Measurements from ENCODE around the gene ZNF334.
A peak's percentile ranks its signal among the peaks of the same experiment; 100 is the strongest.

Gene ZNF334

DNA sequence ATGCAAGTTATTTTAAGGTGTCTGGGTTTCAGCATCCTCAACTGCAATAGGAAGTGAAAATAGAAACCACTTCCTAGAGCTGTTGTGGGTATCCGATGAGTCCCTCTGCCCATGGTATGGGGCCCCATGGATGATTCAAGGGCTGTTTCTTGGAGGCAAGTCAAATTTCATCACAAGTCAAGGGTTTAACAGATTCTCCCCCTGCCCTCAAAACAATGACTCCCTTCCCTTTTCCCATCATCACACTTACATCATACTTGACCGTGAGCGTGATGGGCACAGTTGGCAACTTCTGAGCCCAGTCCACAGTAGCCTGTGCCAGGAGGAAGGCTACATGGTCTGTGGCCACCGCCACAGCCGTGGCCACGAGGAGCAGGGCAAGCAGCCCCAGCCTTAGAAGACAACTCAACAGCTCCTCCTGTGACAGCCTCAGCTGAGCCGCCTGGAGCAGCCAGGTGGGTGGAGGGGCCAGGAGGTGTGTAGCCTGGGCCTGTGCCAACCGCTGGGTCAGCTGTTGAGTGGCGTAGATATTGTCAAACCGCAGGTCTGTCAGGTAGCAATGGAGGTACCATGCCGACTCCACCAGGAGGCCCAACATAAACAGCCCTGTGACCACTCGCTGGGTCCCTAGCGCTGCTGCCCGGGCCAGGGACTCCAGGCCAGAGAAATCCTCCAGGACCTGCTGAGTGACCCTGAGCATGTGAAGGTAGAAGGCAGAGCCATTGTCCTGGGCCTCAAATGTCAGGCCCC, 31.9 kb upstream of the ZNF334 start:
- DNase-seq: peak; percentile 71

GRCh38 chr20:46544576-46544975, 31.2 kb upstream of the ZNF334 start:
- DNase-seq: no peak

GRCh38 chr20:46543959-46544358, 30.6 kb upstream of the ZNF334 start:
- no peak for DNase-seq

GRCh38 chr20:46543033-46543432, 29.7 kb upstream of the ZNF334 start:
- no peak for DNase-seq

DNA sequence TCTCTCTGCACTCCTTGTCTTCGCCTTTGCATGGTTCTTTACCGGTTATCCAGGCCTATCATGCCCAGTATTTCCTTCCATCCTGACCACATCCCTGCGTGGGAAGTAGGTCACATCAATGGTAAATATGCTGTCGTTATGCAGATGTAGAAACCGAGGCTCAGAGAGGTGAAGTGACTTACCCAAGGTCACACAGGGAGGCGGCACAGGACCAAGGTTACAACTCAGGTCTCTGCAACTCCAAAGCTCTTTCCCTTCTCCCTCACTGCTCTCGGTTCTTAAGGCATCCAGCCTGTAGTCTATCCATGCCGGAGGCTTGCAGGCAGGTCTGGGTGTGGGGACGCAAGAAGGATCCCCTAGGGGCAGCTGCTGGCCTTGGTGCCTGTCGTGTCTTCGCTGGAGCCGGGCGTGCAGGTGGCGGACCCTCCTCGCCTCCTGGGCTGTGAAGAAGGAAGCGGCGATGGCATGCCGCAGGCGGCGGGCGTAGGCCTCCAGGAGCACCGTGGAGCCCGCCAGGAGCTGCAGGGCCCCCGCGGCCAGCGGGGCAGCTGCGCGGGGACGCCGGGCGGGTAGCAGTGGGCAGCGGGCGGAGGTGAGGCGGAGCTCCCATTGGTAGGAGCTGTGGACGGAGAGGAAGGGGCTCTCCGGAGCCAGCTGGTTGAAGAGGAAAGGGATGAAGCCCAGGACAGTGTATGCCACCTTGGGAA, 28.0 kb upstream of the ZNF334 start:
- no peak for DNase-seq

GRCh38 chr20:46539113-46539512, 25.8 kb upstream of the ZNF334 start:
- DNase-seq: no peak

GRCh38 chr20:46530640-46531039, 17.3 kb upstream of the ZNF334 start:
- DNase-seq: no peak

DNA sequence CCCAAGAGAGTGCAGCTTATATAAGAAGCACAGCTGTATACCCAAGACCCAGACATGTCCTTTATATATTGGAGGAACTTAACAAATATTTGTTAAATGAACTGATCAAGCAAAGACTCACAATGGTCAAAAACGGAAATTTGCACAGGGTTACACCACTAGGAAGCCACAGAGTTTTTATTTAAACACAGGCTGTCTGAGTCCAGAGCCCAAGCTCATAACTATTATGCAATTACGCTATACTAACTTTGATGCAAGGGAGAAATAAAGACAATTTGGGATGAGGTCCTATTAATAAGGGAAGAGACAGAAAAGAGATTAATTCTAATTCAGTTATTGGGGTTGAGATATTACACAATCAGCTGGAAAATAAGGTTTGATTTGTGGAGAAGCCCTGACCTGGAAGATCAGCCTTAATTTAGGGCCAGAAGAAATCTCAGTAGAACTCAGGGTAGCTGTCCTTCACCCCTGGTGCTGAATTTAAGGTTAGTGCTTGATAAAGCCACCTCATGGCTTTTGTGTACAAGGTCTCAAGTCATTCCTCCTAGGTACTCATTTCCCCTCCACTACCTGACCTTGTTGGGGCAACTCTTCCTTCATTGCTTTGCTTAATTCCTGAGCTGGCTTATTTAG, 10.5 kb upstream of the ZNF334 start:
- no peak for DNase-seq

- DNase-seq: no peak
Measured at GRCh38 chr20:46523108-46523507, 9.7 kb upstream of the ZNF334 start.

GRCh38 chr20:46520976-46521579, 7.7 kb upstream of the ZNF334 start:
- DNase-seq: peak; percentile 75

- no peak for DNase-seq
Measured at GRCh38 chr20:46520540-46520939, 7.2 kb upstream of the ZNF334 start.

DNA sequence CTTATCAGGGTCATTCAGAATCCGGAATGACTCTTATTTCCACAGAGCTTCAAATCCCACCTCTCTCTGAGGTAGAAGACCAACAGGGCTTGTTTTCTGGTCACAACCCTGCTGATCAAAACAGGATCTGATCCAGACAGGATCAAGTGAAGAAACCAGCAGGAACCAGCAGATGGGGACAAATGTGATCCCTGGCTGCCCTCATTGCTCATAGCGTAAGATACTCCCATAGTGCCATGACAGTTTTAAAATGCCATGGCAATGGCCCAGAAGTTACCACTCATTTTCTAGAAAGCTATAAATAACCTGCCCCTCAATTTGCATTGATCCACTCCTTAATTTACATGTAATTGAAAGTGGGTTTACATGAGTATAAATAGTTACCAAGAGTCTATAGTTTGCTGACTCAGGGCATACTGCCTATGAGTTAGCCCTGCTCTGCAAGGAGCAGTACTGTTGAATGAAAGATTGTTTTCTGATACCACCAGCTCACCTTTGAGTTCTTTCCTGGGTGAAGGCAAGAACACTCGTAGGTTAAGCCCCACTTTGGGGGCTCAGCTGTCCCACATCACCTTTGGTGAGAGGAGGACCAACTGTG, 6.2 kb upstream of the ZNF334 start:
- DNase-seq: no peak

DNA sequence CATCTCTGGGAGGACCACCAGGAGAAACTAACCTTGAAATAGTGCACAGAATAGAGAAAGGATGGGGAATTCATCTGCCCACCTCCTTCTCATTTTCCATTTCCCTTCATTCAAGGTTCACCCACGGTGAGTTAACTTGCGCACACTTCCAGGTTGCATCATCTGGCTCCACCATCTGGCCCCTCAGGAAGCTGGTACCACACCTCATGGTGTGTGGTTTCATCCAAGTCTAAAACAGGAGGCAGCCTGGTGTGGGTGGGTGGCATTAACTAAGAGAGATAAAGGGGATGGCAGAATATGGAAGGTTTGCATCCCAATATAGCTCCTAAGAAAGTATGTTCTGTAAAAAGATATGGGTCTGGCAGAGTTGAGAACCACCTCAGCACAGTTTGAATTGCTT, 3.8 kb downstream of the ZNF334 start:
- no peak for DNase-seq

DNA sequence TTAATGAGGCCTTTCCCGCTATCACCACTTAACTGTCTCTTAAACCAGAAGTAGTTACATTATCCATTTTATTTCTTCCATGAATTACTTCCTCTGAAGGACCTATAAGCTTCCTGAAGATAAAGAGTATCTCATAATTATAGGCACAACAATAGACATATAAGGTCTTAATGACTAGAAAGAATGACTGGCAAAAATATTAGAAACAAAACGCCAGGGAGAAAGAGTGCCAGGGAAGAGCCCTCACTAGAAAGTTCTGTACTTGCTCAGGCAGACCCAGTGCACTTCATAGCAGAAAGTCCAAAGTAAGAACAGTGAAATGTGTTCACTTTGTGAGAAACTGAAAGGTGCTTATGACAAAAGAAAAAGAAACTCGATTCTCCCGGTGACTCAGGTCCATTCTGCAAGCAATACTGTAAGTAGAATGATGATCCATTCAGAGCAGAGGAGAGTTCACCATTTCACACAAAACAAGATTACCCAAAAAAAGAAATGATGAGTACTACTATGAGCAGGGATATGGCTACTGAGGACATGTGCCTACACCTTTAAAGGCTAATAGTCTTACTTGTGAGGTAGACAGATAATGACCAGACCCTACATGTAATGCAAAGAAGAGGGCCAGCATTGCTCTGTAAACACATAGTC, 5.5 kb downstream of the ZNF334 start:
- DNase-seq: no peak

DNA sequence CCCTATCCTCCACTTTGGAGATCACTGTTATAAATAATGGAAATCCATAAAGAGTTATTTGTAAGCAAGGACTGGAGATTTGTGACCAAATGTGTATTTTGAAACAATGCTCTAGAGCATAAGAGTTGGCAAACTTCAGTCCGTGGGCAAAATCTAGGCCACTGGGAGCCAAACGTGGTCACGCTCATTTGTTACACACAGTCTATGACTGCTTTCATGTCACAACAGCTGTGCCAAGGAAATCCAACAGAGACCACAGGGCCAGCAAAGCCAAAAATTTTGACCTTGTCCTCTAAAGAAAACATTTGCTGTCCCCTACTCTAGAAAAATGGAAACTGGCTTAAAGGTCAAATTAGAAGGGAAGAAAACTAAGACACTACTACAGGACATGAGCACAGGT, 7.9 kb downstream of the ZNF334 start:
- no peak for DNase-seq

DNA sequence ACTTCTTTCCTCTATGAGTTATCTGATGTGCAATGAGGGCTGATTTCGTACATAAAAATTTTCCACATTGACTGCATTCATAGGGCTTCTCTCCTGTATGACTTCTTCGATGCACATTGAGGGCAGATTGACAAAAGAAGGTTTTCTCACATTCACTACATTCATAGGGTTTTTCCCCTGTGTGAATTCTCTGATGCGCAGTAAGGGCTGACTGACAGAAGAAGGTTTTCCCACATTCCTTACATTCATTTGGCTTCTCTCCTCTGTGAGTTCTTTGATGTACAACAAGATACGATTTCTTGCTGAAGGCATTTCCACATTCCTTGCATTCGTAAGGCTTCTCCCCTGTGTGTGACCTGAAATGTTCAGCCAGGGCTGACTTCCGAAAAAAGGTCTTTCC, 11.4 kb downstream of the ZNF334 start:
- DNase-seq: no peak

GRCh38 chr20:46501337-46501942, 11.9 kb downstream of the ZNF334 start:
- DNase-seq: no peak

DNA sequence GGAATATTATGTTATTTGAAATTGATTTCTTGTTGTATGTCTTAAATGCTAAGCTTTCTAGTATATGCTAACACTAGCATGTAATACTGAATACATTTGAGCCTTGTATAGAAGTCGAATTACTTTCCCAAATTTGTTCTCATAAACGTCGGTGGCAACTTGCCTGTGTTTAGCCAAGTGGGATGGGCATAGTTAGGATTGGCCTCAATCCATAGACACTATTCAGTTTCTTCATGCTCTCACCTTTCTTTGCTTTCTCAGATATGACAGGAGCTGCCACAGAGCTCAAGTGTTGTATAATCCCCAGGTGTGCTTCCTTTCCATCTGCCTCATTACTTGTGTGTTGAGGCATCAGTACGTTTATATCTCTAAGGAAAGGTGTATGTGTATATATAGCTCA, 19.3 kb downstream of the ZNF334 start:
- no peak for DNase-seq

DNA sequence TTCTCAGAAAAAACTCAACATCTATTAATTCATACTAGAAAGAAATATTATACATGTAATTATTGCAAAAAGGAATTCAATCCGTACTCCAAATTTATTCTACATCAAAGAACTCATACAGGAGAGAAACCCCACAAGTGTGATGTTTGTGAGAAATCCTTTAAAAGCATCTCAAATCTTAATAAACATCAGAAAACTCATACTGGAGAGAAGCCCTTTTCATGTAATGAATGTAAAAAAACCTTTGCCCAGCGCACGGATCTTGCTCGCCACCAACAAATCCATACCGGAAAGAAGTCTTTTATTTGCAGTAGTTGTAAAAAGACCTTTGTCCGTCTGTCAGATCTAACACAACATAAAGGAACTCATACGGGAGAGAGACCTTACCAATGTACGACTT, 22.0 kb downstream of the ZNF334 start:
- no peak for DNase-seq

- no peak for DNase-seq
Measured at GRCh38 chr20:46488451-46488850, 24.9 kb downstream of the ZNF334 start.

DNA sequence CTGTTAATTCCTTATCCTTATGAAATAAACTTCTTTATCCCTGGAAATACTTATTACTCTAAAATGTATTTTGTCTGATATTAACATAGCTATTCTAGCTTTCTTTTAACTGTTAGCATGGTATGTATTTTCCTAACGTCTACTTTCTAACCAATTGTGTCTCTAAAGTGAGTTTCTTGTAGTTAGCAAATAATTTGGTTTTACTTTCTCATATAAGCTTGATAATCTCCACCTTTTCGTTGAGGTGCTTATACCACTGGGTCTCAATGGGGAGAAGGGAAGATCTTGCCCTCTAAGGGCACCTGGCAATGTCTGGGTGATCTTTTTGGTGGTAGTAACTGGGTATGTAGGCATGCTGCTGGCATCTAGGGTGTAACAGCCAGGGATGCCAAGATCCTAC, 25.7 kb downstream of the ZNF334 start:
- DNase-seq: no peak

- DNase-seq: no peak
Measured at GRCh38 chr20:46485431-46485830, 27.9 kb downstream of the ZNF334 start.
